MCF 10A (cell line): ENCODE data around the gene ARHGEF2. TPM values are rescaled to one million over a fixed set of nuclear protein-coding genes. Genes with fewer than 3 reads are reported as not detected.

Source experiments
- BruUV-seq: library from RNA; stranded (reverse); fragments of 400-500 nt; replicated peaks from 2 replicates; lab custom pipeline; 2021; lab: Mats Ljungman, UMichigan
- CTCF ChIA-PET: fragments of 300-600 bp; sonication (Branson Sonifier 250); formaldehyde crosslinking; extraction: SDS; loops from one replicate; lab custom pipeline; 2021; ENCODE audit warnings: antibody characterized with exemption, inconsistent platforms; lab: Yijun Ruan, JAX
- POLR2A ChIA-PET: fragments of 300-600, 350-650 bp; sonication (Branson Sonifier 250); formaldehyde crosslinking; extraction: SDS; loops from one replicate; lab custom pipeline; 2020; ENCODE audit warnings: antibody characterized with exemption, inconsistent platforms; lab: Yijun Ruan, JAX
- DNase-seq: peaks from one replicate; pipeline ENCODE4 v3.0.0-alpha.2; 2018; ENCODE audit not compliant: unreplicated experiment
- H3K27ac Mint-ChIP-seq: one replicate; pipeline ENCODE4 v1.8.0; 2022; ENCODE audit warnings: mild to moderate bottlenecking, low read depth, mixed read lengths; ENCODE audit not compliant: unreplicated experiment
- H3K27me3 Mint-ChIP-seq: one replicate; pipeline ENCODE4 v1.8.0; 2022; ENCODE audit warnings: mixed read lengths; ENCODE audit not compliant: insufficient read depth, unreplicated experiment
- H3K36me3 Mint-ChIP-seq: one replicate; pipeline ENCODE4 v1.8.0; 2022; ENCODE audit warnings: mild to moderate bottlenecking, moderate library complexity, mixed read lengths; ENCODE audit not compliant: insufficient read depth, unreplicated experiment
- H3K4me1 Mint-ChIP-seq: one replicate; pipeline ENCODE4 v1.8.0; 2022; ENCODE audit warnings: mixed read lengths; ENCODE audit not compliant: insufficient read depth, unreplicated experiment
- H3K4me3 Mint-ChIP-seq: one replicate; pipeline ENCODE4 v1.8.0; 2022; ENCODE audit warnings: mild to moderate bottlenecking, moderate library complexity, mixed read lengths; ENCODE audit not compliant: unreplicated experiment
- H3K9me3 Mint-ChIP-seq: one replicate; pipeline ENCODE4 v1.8.0; 2022; ENCODE audit warnings: mixed read lengths; ENCODE audit not compliant: unreplicated experiment
- intact Hi-C: fragments of 100-400 bp; cut with micrococcal nuclease; formaldehyde crosslinking; loops from 2 replicates; pipeline ENCODE4 v1.14.1; 2022
- total RNA-seq: library from RNA; stranded (reverse); gene quantifications from 2 replicates; pipeline ENCODE4 v1.2.3, GENCODE V29; 2022
- TF ChIP-seq, protein P1 (sequence below): fragments of 200-600 bp; IDR thresholded peaks from one replicate; pipeline ENCODE4 v1.8.0; 2022; ENCODE audit warnings: antibody characterized with exemption, mild to moderate bottlenecking; ENCODE audit not compliant: unreplicated experiment

Gene ARHGEF2
- total RNA-seq, 1 experiment from 2014 or later = 498 TPM

DNA sequence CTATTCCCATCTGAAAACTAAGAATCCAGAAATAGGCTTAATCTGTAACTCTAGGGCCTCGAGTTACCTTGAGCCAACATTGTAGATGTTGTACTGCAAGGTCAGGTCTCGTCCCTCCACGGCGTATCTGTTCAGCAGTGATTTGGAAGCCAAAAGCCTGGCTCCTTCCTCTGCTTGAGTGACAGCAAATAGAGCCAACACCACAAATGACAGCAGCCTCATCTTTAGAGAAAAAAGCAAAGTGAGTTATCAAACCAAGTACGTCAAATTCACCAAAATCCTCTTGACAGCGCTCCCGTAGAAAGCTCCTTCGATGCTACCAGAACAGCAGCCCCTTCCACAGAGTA, 41.6 kb upstream of the ARHGEF2 start:
- Mint-ChIP-seq H3K36me3 (peaks cover 57% of the 10 kb centered on the region), H3K27me3 (no peaks in the 10 kb centered on the region), H3K4me3 (peak overlapping the region; percentile 97), H3K9me3 (no peaks in the 10 kb centered on the region), H3K4me1 (peaks cover 24% of the 10 kb centered on the region), H3K27ac (peak overlapping the region; percentile 86)
- TF ChIP-seq, protein P1, sequence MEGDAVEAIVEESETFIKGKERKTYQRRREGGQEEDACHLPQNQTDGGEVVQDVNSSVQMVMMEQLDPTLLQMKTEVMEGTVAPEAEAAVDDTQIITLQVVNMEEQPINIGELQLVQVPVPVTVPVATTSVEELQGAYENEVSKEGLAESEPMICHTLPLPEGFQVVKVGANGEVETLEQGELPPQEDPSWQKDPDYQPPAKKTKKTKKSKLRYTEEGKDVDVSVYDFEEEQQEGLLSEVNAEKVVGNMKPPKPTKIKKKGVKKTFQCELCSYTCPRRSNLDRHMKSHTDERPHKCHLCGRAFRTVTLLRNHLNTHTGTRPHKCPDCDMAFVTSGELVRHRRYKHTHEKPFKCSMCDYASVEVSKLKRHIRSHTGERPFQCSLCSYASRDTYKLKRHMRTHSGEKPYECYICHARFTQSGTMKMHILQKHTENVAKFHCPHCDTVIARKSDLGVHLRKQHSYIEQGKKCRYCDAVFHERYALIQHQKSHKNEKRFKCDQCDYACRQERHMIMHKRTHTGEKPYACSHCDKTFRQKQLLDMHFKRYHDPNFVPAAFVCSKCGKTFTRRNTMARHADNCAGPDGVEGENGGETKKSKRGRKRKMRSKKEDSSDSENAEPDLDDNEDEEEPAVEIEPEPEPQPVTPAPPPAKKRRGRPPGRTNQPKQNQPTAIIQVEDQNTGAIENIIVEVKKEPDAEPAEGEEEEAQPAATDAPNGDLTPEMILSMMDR = no peak
- DNase-seq = no peak
- ChIA-PET POLR2A (interaction anchor here (0.5 to 3.4 kb wide), 14 partner anchors 11 to 262 kb away, joined by 3 to 54 read pairs (median 4); partner anchors contain the start of genes KHDC4 and SMG5), CTCF (interaction anchor here (0.6 to 2.1 kb wide), 9 partner anchors 10 to 109 kb away, joined by 3 to 8 read pairs (median 5); no protein-coding TSS in a partner anchor)
- intact Hi-C loops = loop anchor here (2.0 kb wide), 1 partner anchor 35 kb away; the partner anchor contains the start of gene LAMTOR2
- TSS peak; percentile 67 for BruUV-seq

DNA sequence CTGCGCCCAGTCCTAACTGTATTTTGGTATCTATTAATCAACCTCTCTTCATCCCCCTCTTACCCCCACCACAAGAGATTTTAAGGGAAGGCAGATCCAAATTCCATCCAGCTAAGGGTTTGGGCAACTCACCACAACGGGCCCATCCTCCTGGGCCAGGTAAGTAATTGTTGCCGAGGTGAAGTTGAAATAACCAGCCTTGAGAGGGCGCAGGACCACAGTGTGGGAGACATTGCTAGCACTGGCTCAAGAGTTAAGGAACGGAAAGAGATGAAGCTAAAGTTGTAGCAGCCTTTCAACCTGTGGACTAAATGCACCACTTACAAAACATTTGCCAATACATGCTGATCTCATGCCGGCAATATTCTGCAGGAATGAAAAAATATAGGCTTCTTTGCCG, 36.5 kb upstream of the ARHGEF2 start:
- H3K9me3 Mint-ChIP-seq = no peaks in the 10 kb centered on the region
- ChIA-PET POLR2A (interaction anchor here (0.6 to 4.2 kb wide), 3 partner anchors 10 to 791 kb away, joined by 3 to 27 read pairs (median 3); partner anchors contain the start of gene ARHGEF2), CTCF (interaction anchor here (1.4 to 1.7 kb wide), 2 partner anchors 26 to 52 kb away, joined by 3 to 5 read pairs; no protein-coding TSS in a partner anchor)
- no peak overlapping the region for H3K27ac Mint-ChIP-seq
- TF ChIP-seq, protein P1 = no peak
- no peak overlapping the region for H3K4me3 Mint-ChIP-seq
- no peaks in the 10 kb centered on the region for H3K27me3 Mint-ChIP-seq
- peaks cover 100% of the 10 kb centered on the region for H3K36me3 Mint-ChIP-seq
- no TSS peak for BruUV-seq
- intact Hi-C loops = no loop called here
- H3K4me1 Mint-ChIP-seq = peaks cover 26% of the 10 kb centered on the region
- DNase-seq = no peak

DNA sequence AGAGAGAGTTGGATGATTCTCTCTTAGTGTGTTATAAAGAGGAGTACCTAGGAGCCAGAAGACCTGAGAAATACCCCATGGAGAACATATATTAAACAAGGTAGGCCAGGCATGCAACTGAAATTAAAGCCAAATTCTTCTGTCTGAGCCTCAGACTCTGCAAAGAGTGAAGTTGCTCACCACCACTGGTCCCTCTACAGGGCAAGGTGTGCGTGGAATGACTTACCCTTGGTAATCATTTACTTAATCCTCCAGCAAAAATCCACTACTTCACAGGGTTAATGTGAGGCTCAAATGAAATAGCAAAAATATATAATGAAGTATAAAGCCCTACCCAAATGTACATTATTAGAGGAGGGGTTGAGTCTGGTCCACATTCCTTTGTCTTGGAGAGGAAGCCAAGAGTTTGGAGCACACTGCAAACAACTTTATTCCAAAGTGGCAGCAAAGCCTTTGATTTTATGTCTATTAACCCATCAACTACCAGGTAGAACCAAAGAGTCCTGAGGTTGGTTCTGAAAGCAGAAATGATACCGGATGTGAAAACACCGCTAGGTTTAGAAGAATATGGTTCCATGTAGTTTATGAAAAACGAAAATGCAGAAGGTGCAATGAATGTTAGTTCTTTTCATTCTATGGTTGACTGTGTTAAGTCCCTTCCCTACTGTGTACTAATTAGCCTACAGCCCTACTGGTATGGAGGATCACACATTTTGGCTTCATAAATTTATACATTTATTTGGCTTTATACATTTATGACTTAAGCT, 33.9 kb upstream of the ARHGEF2 start:
- POLR2A ChIA-PET = interaction anchor here (0.6 kb wide), 1 partner anchor 29 kb away, joined by 3 read pairs; no protein-coding TSS in a partner anchor
- CTCF ChIA-PET = interaction anchor here (0.8 kb wide), 1 partner anchor 86 kb away, joined by 5 read pairs; no protein-coding TSS in a partner anchor
- no TSS peak for BruUV-seq

More for the DNA sequence above, 33.9 kb upstream of the ARHGEF2 start:
- no peaks in the 10 kb centered on the region for H3K9me3 Mint-ChIP-seq
- H3K4me1 Mint-ChIP-seq = peaks cover 10% of the 10 kb centered on the region
- H3K4me3 Mint-ChIP-seq = no peak overlapping the region
- H3K36me3 Mint-ChIP-seq = peaks cover 100% of the 10 kb centered on the region
- H3K27me3 Mint-ChIP-seq = no peaks in the 10 kb centered on the region
- intact Hi-C loops = no loop called here
- no peak for DNase-seq
- no peak overlapping the region for H3K27ac Mint-ChIP-seq
- TF ChIP-seq, protein P1 = no peak
